Esophagus muscularis mucosa (tissue), 4 donors: Measurements from ENCODE around the gene CHD3. TPM values are rescaled to one million over a fixed set of nuclear protein-coding genes. Genes with fewer than 3 reads are reported as not detected.

ENCODE experiments used
- DNase-seq: peaks from one replicate; pipeline ENCODE4 v3.0.0-alpha.2; 2017; ENCODE audit errors: extremely low spot score
- H3K27ac ChIP-seq, 4 donors: fragments of 200-600 bp; sonication (generic); replicated peaks in 1 of 4; 1 replicate in 3 of 4; 2 replicates in 1 of 4; pipeline ENCODE4 v1.5.1; 2016 to 2019; ENCODE audit warnings: mild to moderate bottlenecking in 1 of 4
- H3K27me3 ChIP-seq, 4 donors: fragments of 200-600 bp; sonication (generic); one replicate each; pipeline versions ENCODE4 v1.5.1 to v1.6.0; 2016 to 2019
- H3K36me3 ChIP-seq, 4 donors: fragments of 200-600 bp; sonication (generic); one replicate each; pipeline ENCODE4 v1.5.1; 2016 to 2019
- H3K4me1 ChIP-seq, 4 donors: fragments of 200-600 bp; sonication (generic); one replicate each; pipeline ENCODE4 v1.5.1; 2016 to 2019
- H3K4me3 ChIP-seq, 4 donors: fragments of 200-600 bp; sonication (generic); 1 replicate in 2 of 4; 2 replicates in 2 of 4; pipeline ENCODE4 v1.5.1; 2016 to 2019; ENCODE audit warnings: mild to moderate bottlenecking in 4 of 4, moderate library complexity in 1 of 4
- H3K9me3 ChIP-seq, 4 donors: fragments of 200-600 bp; sonication (generic); 1 replicate in 3 of 4; 2 replicates in 1 of 4; pipeline ENCODE4 v1.5.1; 2016 to 2019
- EP300 ChIP-seq: sonication (generic); formaldehyde crosslinking; IDR thresholded peaks from one replicate; pipeline ENCODE4 v1.6.1; 2017; ENCODE audit warnings: antibody characterized with exemption
- POLR2A ChIP-seq: fragments of 450-650 bp; IDR thresholded peaks from one replicate; pipeline ENCODE4 v1.6.1; 2017; ENCODE audit warnings: antibody characterized with exemption, moderate library complexity, mild to moderate bottlenecking, low read depth
- POLR2AphosphoS5 ChIP-seq, 2 donors: sonication (generic); formaldehyde crosslinking; IDR thresholded peaks; one replicate each; pipeline ENCODE4 v1.6.1; 2017; ENCODE audit warnings: antibody characterized with exemption in 2 of 2
- WGBS: methylation state at CpG from one replicate; pipeline ENCODE4 v1.1.5; 2018; 5-methylcytosine and 5-hydroxymethylcytosine counted together
- intact Hi-C: fragments of 100-400 bp; cut with DNase I; formaldehyde crosslinking; loops from one replicate; pipeline ENCODE4 v1.15.1; 2023
- total RNA-seq, 4 donors: library from RNA; depleted of rRNA; stranded (reverse); fragments of >200 nt; gene quantifications; one replicate each; pipeline versions ENCODE4 v1.1.0 to v1.2.1, GENCODE V29; 2016
- TF ChIP-seq, protein P1 (sequence below), 3 experiments: fragments of 200-600 bp in 2 of 3; fragments of 450-650 bp in 1 of 3; sonication (generic) in 2 of 3; IDR thresholded peaks; one replicate each; pipeline ENCODE4 v1.5.1; 2017 to 2019; ENCODE audit warnings: antibody characterized with exemption in 3 of 3, mild to moderate bottlenecking in 2 of 3, moderate library complexity in 1 of 3

The CHD3 gene
- 100 to 1,000 TPM in 3 of 4 donors, 10 to 100 TPM in 1; 82.7 to 139 (median 111) TPM for total RNA-seq

DNA sequence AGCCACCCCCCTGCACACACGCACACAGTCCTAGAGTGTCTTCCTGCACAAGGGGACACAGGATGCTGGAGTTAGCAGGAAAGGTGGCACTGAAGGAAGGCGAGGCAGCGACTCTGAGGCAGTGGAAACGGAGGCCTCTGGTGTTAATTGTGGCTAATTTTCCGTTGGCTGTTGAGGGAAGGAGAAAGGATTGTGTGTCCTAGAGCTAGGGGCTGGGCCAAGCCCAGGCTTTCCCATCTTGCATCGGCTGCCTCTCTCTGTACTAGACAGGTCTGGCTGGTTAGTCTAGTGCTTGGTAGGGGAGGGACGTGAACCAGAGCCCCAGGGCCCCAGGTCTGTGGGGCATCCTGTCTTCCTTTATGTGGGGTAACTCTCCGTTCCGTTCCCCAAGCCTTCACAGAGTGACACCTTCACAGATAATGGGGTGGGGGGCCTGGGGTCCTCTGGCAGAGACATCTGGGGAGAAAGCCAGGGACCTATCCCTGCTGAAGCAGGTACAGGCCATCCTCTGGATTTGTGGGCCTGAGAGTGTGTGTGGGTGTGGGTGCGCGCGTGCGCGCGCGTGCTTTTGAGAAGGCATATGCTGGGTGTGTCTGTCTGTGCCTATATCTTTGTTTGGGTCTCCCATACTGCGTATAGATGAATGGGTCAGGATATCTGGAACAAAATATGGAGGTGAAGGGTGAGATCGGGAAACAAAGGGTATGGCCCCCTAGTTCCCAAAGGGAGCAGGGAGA lies at the start of gene CHD3:
CHD3 (plus strand) TSS at position 606 of the 737 bp plus-strand sequence. CDS start 212 bp downstream, outside the sequence.
- Histone ChIP-seq H3K27me3 (no peaks in the 10 kb centered on the region), H3K4me3 (peak within 1 kb of the TSS; percentile 84 to 93 (median 90)), H3K27ac (peak within 1 kb of the TSS; percentile 90 to 96 (median 94)), H3K9me3 (no peaks in the 10 kb centered on the region), H3K4me1 (peaks cover 47 to 67% (median 62%) of the 10 kb centered on the region in 4 donors), H3K36me3 (peaks cover 0 to 27% (median 14%) of the 10 kb centered on the region in 4 donors)
- DNase-seq, result no peak
- TF ChIP-seq POLR2A (no peak), POLR2AphosphoS5 (IDR thresholded peaks at IDR 0.05) (peak in 1 of 2 donors; percentile 11)
- TF ChIP-seq, protein P1, sequence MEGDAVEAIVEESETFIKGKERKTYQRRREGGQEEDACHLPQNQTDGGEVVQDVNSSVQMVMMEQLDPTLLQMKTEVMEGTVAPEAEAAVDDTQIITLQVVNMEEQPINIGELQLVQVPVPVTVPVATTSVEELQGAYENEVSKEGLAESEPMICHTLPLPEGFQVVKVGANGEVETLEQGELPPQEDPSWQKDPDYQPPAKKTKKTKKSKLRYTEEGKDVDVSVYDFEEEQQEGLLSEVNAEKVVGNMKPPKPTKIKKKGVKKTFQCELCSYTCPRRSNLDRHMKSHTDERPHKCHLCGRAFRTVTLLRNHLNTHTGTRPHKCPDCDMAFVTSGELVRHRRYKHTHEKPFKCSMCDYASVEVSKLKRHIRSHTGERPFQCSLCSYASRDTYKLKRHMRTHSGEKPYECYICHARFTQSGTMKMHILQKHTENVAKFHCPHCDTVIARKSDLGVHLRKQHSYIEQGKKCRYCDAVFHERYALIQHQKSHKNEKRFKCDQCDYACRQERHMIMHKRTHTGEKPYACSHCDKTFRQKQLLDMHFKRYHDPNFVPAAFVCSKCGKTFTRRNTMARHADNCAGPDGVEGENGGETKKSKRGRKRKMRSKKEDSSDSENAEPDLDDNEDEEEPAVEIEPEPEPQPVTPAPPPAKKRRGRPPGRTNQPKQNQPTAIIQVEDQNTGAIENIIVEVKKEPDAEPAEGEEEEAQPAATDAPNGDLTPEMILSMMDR (IDR thresholded peaks at IDR 0.05), result no peak
- WGBS, result 38% methylated on average over 18 of the region's 18 CpGs
- intact Hi-C loops, result no loop called here

DNA sequence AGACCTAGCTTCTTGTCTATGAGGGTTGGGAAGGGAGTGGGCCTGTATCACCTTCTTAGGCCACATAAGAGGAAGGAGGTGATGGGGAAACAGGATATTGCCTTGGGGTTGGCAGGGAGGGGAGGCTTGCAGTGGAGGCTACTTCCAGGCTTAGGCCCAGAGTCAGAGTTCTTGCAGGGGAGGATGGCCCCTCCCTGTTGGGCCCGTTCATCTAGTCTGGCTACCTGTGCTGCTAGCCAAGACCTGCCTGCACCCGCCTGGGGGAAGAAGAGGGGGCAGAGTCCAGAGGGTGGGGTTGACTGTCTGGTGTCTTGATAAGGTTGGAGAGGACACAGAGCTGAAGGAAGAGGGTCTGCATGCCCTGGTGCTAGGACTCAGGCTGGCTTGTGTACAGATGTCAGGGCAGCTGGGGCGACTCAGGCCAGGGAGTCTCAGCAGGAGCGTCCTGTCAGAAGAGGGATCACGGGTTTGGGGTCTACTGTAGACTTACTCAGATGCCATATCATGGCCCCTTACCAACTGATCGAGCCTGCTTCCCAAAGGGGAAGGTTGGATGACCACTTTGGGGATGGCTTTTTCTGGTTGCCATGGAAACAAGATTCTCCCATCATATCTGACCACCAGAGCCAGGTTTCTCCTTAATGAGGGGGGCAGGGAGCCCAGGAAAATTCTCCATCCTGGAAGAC lies 49.3 kb upstream of the CHD3 start:
- intact Hi-C loops, result no loop called here
- H3K27me3 ChIP-seq, result no peaks in the 10 kb centered on the region
- H3K27ac ChIP-seq, result peak overlapping the region; percentile 97 to 98 (median 98)
- no peaks in the 10 kb centered on the region for H3K9me3 ChIP-seq
- TF ChIP-seq POLR2A (no peak), POLR2AphosphoS5 (IDR thresholded peaks at IDR 0.05) (no peak), EP300 (no peak)
- TF ChIP-seq, protein P1 (IDR thresholded peaks at IDR 0.05), result no peak
- peaks cover 46 to 80% (median 79%) of the 10 kb centered on the region in 4 donors for H3K4me1 ChIP-seq
- no peak overlapping the region for H3K4me3 ChIP-seq
- WGBS, result 68% methylated on average over 3 of the region's 6 CpGs
- DNase-seq, result no peak
- H3K36me3 ChIP-seq, result peaks cover 0 to 10% (median 5%) of the 10 kb centered on the region in 4 donors

DNA sequence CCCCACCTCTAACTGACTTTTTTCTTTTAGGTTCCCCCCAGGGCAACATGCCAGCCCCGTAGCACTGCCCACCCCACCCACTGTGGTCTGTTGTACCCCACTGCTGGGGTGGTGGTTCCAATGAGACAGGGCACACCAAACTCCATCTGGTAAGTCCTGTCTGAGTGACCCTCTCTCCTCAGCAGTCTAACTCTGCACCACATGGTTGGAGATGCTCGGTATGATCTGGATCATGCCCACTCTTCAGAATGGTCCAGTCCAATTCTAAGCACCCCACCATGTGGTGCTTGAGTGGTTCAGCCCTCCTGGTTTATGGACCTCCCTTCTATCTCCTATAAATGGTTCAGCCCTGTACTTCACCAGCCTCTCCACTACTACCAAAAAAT lies 48.7 kb upstream of the CHD3 start:
- 34% methylated on average over 2 of the region's 2 CpGs for WGBS
- peaks cover 46 to 83% (median 80%) of the 10 kb centered on the region in 4 donors for H3K4me1 ChIP-seq

DNA sequence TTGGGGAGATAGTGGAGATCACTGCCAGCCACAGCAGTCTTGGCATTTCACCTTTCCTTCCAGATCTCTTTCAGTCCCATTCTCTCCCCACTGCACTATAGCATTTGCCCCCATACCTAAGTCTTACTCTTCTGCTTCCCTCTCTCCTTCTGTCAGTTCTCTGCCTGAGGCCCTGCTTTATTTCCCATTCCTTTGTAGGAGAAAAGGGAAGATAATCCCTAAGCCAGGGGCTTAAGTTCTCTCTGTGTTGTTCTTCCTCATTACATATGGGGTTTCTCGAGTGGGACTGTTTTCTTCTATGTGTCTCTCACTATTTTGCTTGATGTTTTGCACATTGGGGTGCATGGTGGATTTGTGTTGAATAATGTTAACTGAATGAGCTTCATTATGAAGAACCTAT lies 48.1 kb upstream of the CHD3 start:
- TF ChIP-seq POLR2A, result no peak
- TF ChIP-seq POLR2AphosphoS5 (IDR thresholded peaks at IDR 0.05), result no peak
- no peak for TF ChIP-seq EP300
- TF ChIP-seq, protein P1 (IDR thresholded peaks at IDR 0.05), result no peak
- intact Hi-C loops, result loop anchor here (5.0 kb wide), 1 partner anchor 312 kb away; the partner anchor contains the start of gene PER1
- DNase-seq, result no peak
- WGBS, result 39% methylated on average over 1 of the region's 1 CpG
- Histone ChIP-seq H3K36me3 (peaks cover 0 to 12% (median 7%) of the 10 kb centered on the region in 4 donors), H3K9me3 (no peaks in the 10 kb centered on the region), H3K4me3 (no peak overlapping the region), H3K27me3 (no peaks in the 10 kb centered on the region), H3K27ac (peak overlapping the region; percentile 97 to 98 (median 98)), H3K4me1 (peaks cover 51 to 89% (median 86%) of the 10 kb centered on the region in 4 donors)

More for the DNA sequence above, 48.7 kb upstream of the CHD3 start:
- no peak overlapping the region for H3K4me3 ChIP-seq
- TF ChIP-seq EP300 (no peak), POLR2A (no peak), POLR2AphosphoS5 (IDR thresholded peaks at IDR 0.05) (no peak)
- TF ChIP-seq, protein P1 (IDR thresholded peaks at IDR 0.05), result no peak
- intact Hi-C loops, result loop anchor here (5.0 kb wide), 1 partner anchor 312 kb away; the partner anchor contains the start of gene PER1
- no peaks in the 10 kb centered on the region for H3K27me3 ChIP-seq
- no peak for DNase-seq
- peak overlapping the region; percentile 97 to 98 (median 98) for H3K27ac ChIP-seq
- H3K36me3 ChIP-seq, result peaks cover 0 to 10% (median 5%) of the 10 kb centered on the region in 4 donors
- H3K9me3 ChIP-seq, result no peaks in the 10 kb centered on the region
